ENCODE results near the gene ANGEL1. TPM values are rescaled to one million over a fixed set of nuclear protein-coding genes. Genes with fewer than 3 reads are reported as not detected.
A peak's percentile ranks its signal among the peaks of the same experiment; 100 is the strongest.

Gene ANGEL1
- total RNA-seq, 4 donors from 2014 or later, result 7.9 to 15.8 (median 11.3) TPM

DNA sequence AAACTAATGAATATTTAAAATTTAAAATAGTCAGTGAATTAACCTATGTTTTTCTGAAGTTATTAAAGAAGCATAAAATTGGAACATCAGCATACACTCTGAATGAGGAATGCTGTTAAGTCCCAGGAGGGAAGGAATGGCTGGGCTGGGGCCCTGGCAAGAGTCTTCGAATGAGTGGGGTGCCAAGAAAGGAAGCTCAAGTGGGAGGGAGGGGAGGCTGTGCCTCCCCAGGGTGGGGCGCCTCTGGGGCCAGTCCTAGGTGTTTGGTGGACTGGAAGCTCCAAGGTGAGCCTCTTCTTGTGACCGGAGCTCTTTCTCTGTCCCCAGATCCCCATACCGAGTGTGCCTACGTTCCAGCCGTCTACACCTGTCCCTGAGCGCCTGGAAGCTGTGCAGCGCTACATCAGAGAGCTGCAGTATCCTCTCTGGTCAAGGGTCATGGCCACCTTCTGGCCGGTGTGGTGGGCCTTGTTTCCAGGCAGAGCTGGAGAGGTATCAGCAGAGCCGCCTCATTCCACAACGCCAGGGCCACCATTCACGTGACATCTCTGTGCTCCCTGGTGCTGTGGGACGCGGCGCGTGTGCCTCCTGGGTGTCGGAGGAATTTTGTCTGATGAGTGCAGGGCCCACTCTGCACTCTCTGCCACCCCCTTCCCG is 42.9 kb downstream of the ANGEL1 start:
- 91% methylated on average over 18 of the region's 18 CpGs for WGBS
- no peaks in the 10 kb centered on the region for H3K9me3 ChIP-seq
- peak overlapping the region in 1 of 4 donors; percentile 1 for H3K27ac ChIP-seq (replicated peaks in 1 of 4)
- peaks cover 41 to 68% (median 47%) of the 10 kb centered on the region in 4 donors for H3K4me1 ChIP-seq
- H3K4me3 ChIP-seq, result no peak overlapping the region
- peaks cover 0 to 17% (median 5%) of the 10 kb centered on the region in 4 donors for H3K36me3 ChIP-seq
- intact Hi-C loops (cut with DNase I), result no loop called here
- TF ChIP-seq POLR2AphosphoS5 (IDR thresholded peaks at IDR 0.05) (no peak), POLR2A (IDR thresholded peaks at IDR 0.05; ENCODE audit: low read depth) (no peak)
- TF ChIP-seq, protein P1, sequence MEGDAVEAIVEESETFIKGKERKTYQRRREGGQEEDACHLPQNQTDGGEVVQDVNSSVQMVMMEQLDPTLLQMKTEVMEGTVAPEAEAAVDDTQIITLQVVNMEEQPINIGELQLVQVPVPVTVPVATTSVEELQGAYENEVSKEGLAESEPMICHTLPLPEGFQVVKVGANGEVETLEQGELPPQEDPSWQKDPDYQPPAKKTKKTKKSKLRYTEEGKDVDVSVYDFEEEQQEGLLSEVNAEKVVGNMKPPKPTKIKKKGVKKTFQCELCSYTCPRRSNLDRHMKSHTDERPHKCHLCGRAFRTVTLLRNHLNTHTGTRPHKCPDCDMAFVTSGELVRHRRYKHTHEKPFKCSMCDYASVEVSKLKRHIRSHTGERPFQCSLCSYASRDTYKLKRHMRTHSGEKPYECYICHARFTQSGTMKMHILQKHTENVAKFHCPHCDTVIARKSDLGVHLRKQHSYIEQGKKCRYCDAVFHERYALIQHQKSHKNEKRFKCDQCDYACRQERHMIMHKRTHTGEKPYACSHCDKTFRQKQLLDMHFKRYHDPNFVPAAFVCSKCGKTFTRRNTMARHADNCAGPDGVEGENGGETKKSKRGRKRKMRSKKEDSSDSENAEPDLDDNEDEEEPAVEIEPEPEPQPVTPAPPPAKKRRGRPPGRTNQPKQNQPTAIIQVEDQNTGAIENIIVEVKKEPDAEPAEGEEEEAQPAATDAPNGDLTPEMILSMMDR (IDR thresholded peaks at IDR 0.05), result no peak
- no peaks in the 10 kb centered on the region for H3K27me3 ChIP-seq
- no peak for DNase-seq (ENCODE audit: extremely low spot score)

DNA sequence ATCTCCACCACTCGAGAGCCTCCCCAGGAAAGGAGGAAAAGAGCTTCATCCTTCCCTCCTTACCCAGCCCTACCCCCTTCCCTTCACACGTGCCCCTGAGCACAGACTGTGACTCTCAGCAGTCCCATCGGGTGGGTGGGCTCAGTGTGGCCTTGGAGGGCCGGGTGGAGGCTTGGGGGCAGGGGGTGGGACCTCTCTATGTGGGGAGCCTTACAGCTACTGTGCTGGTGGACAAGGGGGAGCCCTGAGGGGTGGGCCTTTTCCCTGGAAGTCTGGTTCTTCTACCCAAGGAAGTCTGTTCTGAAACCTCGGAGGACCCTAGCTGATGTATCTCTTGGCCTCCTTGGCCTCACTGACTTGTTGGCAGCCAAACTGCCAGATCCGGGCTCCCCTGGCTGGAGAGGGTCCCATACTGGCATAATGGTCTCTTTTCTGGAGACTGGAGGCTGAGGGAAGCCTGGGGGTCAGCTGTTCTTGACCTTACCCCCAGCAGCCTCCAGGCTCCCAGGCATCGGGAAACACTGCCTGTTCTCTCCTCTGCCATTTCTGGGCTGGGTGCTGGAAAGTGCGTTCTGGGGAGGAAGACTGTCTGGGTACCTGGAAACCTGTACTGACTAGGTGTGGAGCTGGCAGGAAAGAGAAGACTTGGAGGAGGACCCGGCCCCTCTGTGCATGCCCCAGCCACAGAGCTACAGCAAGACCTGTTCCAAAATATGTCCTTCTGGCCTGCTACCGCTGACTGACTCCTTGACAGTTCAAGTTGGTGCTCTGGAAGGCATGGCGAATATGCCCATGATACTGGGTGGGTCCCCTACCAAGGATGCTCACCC is 43.8 kb downstream of the ANGEL1 start:
- peaks cover 0 to 9% (median 2%) of the 10 kb centered on the region in 4 donors for H3K36me3 ChIP-seq
- H3K4me3 ChIP-seq, result no peak overlapping the region
- intact Hi-C loops (cut with DNase I), result no loop called here
- no peak for DNase-seq (ENCODE audit: extremely low spot score)
- no peaks in the 10 kb centered on the region for H3K27me3 ChIP-seq
- H3K9me3 ChIP-seq, result no peaks in the 10 kb centered on the region
- 46% methylated on average over 7 of the region's 11 CpGs for WGBS
- H3K4me1 ChIP-seq, result peaks cover 45 to 68% (median 47%) of the 10 kb centered on the region in 4 donors
- TF ChIP-seq EP300 (IDR thresholded peaks at IDR 0.05), result no peak
- no peak for TF ChIP-seq POLR2AphosphoS5 (IDR thresholded peaks at IDR 0.05)
- TF ChIP-seq, protein P1 (IDR thresholded peaks at IDR 0.05), result no peak
- TF ChIP-seq POLR2A (IDR thresholded peaks at IDR 0.05; ENCODE audit: low read depth), result no peak
- H3K27ac ChIP-seq (replicated peaks in 1 of 4), result peak overlapping the region in 3 of 4 donors; percentile 43 to 70 (median 69)

DNA sequence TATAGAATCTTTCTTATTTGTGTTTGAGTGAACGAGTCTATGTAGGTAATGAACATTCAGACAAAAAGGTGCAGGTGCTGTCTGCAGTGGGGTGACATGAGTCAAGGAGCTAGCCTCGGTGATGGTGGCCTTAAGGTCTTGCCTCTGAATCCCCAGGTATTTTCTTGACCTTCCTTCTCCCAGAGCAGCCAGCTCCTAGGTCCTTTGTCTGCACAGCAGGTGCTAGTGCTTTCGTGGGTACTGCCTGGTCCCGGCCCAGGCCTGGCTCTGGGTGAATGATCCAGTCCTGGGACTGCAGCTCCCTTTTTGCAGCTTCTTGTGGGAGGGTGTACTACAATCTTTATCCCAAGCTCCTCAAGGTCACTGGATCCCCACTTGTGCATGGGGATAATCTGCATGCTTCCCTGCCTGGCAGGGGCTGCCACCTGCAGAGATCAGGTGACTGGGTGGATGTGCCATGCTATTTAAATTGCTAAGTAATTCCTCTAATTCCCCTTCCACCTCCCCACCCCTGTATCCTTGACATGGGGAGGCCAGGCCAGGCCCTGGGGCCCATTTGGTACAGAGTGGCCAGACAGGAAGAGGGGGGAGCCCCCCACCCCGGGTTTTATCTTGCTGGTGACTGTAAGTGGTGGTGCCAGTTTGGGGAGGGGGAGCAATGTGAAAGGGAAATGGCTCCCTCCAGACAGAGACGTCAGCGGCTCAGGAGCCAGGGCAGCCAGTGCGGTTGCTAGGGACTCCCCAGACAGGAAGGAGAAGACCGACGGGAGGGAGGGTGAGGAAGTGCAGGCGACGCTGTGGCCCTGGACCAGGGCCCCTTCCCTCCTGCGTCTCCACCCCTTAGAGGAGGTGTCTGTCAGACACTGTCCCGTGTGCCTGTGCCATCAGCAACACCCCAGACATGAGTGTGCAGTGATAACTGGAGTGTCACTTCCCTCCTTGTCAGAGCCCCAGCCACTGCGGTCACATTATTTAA is 44.7 kb downstream of the ANGEL1 start:
- no peak for DNase-seq (ENCODE audit: extremely low spot score)
- Histone ChIP-seq H3K4me1 (peaks cover 38 to 68% (median 47%) of the 10 kb centered on the region in 4 donors), H3K4me3 (no peak overlapping the region), H3K9me3 (no peaks in the 10 kb centered on the region), H3K27me3 (no peaks in the 10 kb centered on the region), H3K36me3 (peaks cover 0 to 9% (median 2%) of the 10 kb centered on the region in 4 donors), H3K27ac (replicated peaks in 1 of 4) (peak overlapping the region in 3 of 4 donors; percentile 43 to 70 (median 69))
- WGBS, result 59% methylated on average over 11 of the region's 15 CpGs
- intact Hi-C loops (cut with DNase I), result no loop called here
- TF ChIP-seq, protein P1 (IDR thresholded peaks at IDR 0.05), result no peak
- TF ChIP-seq POLR2A (IDR thresholded peaks at IDR 0.05; ENCODE audit: low read depth) (no peak), EP300 (IDR thresholded peaks at IDR 0.05) (no peak), POLR2AphosphoS5 (IDR thresholded peaks at IDR 0.05) (peak in 1 of 2 donors; percentile 18)

DNA sequence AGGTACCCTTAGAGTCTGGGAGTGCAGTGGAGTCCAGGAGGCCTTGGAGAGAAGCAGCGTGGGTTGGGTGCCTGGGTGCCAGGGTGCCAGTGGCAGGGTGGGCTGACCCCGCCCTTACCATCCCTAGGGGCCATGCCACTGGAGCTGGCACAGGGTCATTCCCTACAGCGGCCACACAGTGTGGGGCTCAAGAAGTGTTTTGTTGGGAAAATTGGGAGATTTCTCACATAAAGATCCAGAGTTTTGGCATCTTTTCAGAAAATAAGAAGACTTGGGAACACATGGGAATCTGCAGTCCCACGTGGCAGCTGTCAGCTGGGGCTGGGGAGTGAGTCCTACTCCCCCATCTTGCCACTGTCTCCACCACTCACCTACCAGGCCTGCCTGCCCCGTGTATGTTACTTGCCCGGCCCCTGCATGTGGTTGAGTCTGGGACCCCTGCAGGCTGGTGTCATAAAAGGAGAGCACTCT is 47.2 kb downstream of the ANGEL1 start:
- Histone ChIP-seq H3K4me3 (no peak overlapping the region), H3K4me1 (peaks cover 32 to 69% (median 58%) of the 10 kb centered on the region in 4 donors), H3K27ac (replicated peaks in 1 of 4) (peak overlapping the region in 1 of 4 donors; percentile 36), H3K27me3 (no peaks in the 10 kb centered on the region), H3K9me3 (no peaks in the 10 kb centered on the region), H3K36me3 (peaks cover 0 to 9% (median 2%) of the 10 kb centered on the region in 4 donors)
- DNase-seq (ENCODE audit: extremely low spot score), result no peak
- intact Hi-C loops (cut with DNase I), result no loop called here
- no peak for TF ChIP-seq EP300 (IDR thresholded peaks at IDR 0.05)
- TF ChIP-seq, protein P1 (IDR thresholded peaks at IDR 0.05), result no peak
- TF ChIP-seq POLR2AphosphoS5 (IDR thresholded peaks at IDR 0.05), result no peak
- no peak for TF ChIP-seq POLR2A (IDR thresholded peaks at IDR 0.05; ENCODE audit: low read depth)
- WGBS, result 87% methylated on average over 5 of the region's 6 CpGs
